HEK293T (cell line): ENCODE data around the gene MYO18B.

Experiments
- CTCF ChIA-PET: fragments of 350-600 bp; formaldehyde crosslinking; extraction: SDS; loops from one replicate; lab custom pipeline; 2021; ENCODE audit warnings: antibody characterized with exemption, inconsistent platforms; lab: Yijun Ruan, JAX
- POLR2A ChIA-PET: fragments of 350-600 bp; formaldehyde crosslinking; extraction: SDS; loops from one replicate; lab custom pipeline; 2020; ENCODE audit warnings: antibody characterized with exemption, inconsistent platforms; lab: Yijun Ruan, JAX
- DNase-seq: peaks from one replicate; pipeline ENCODE4 v3.0.0; 2012; ENCODE audit warnings: mixed read lengths; ENCODE audit errors: extremely low spot score
- ARNT ChIP-seq: fragments of 450-650 bp; IDR thresholded peaks from 2 replicates; pipeline ENCODE4 v1.6.1; 2017; ENCODE audit warnings: mild to moderate bottlenecking
- BHLHE40 ChIP-seq: fragments of 450-650 bp; IDR thresholded peaks from 2 replicates; pipeline ENCODE4 v1.6.1; 2016; ENCODE audit warnings: mild to moderate bottlenecking, moderate library complexity, borderline replicate concordance
- CTBP1 ChIP-seq: fragments of 450-650 bp; IDR thresholded peaks from 2 replicates; pipeline ENCODE4 v1.6.1; 2016; ENCODE audit warnings: borderline replicate concordance
- ELF4 ChIP-seq: fragments of 450-650 bp; IDR thresholded peaks from 2 replicates; pipeline ENCODE4 v1.6.1; 2017; ENCODE audit warnings: antibody characterized with exemption
- FOXA1 ChIP-seq: fragments of 450-650 bp; IDR thresholded peaks from 2 replicates; pipeline ENCODE4 v1.6.1; 2016; ENCODE audit warnings: mild to moderate bottlenecking
- FOXK2 ChIP-seq: fragments of 450-650 bp; IDR thresholded peaks from 2 replicates; pipeline ENCODE4 v1.6.1; 2016; ENCODE audit warnings: mild to moderate bottlenecking
- FOXM1 ChIP-seq: fragments of 450-650 bp; IDR thresholded peaks from 2 replicates; pipeline ENCODE4 v1.6.1; 2017; ENCODE audit warnings: mild to moderate bottlenecking, borderline replicate concordance
- HDGF ChIP-seq: fragments of 450-650 bp; IDR thresholded peaks from 2 replicates; pipeline ENCODE4 v1.6.1; 2017; ENCODE audit warnings: antibody characterized with exemption, borderline replicate concordance
- L3MBTL2 ChIP-seq: fragments of 450-650 bp; conservative IDR thresholded peaks from 2 replicates; pipeline ENCODE4 v1.6.1; 2016; ENCODE audit warnings: mild to moderate bottlenecking
- LEF1 ChIP-seq: fragments of 450-650 bp; IDR thresholded peaks from 2 replicates; pipeline ENCODE4 v1.6.1; 2017; ENCODE audit warnings: mild to moderate bottlenecking, borderline replicate concordance
- NFRKB ChIP-seq: fragments of 450-650 bp; IDR thresholded peaks from 2 replicates; pipeline ENCODE4 v1.6.1; 2016; ENCODE audit warnings: mild to moderate bottlenecking, moderate library complexity
- PKNOX1 ChIP-seq: fragments of 450-650 bp; IDR thresholded peaks from 2 replicates; pipeline ENCODE4 v1.6.1; 2016
- SP1 ChIP-seq: fragments of 450-650 bp; IDR thresholded peaks from 2 replicates; pipeline ENCODE4 v1.6.1; 2017
- SUZ12 ChIP-seq: fragments of 450-650 bp; IDR thresholded peaks from 2 replicates; pipeline ENCODE4 v1.6.1; 2016; ENCODE audit warnings: mild to moderate bottlenecking
- TARDBP ChIP-seq: fragments of 450-650 bp; IDR thresholded peaks from 2 replicates; pipeline ENCODE4 v1.6.1; 2016
- ZNF384 ChIP-seq: fragments of 450-650 bp; IDR thresholded peaks from 2 replicates; pipeline ENCODE4 v1.6.1; 2016

MYO18B gene

GRCh38 chr22:25741692-25742626, at the start of gene MYO18B:
Gene MYO18B (plus strand): TSS chr22:25742188. CDS start chr22:25761093, 18,905 bp downstream.
- no peak for DNase-seq
- POLR2A ChIA-PET: no interaction called here
- TF ChIP-seq CTBP1 (no peak), SUZ12 (no peak), ELF4 (no peak), L3MBTL2 (no peak), NFRKB (no peak), LEF1 (no peak), PKNOX1 (no peak), FOXA1 (no peak), TARDBP (no peak), HDGF (no peak)
- CTCF ChIA-PET: no interaction called here

GRCh38 chr22:25692397-25693267, 49.4 kb upstream of the MYO18B start:
- CTCF ChIA-PET: no interaction called here
- TF ChIP-seq PKNOX1: no peak
- no peak for DNase-seq
- POLR2A ChIA-PET: no interaction called here

GRCh38 chr22:25693268-25693565, 48.8 kb upstream of the MYO18B start:
- DNase-seq: no peak
- TF ChIP-seq FOXM1 (no peak), CTBP1 (no peak), TARDBP (no peak), ZNF384 (no peak), FOXA1 (no peak), SUZ12 (no peak), PKNOX1 (no peak), ARNT (no peak), NFRKB (no peak), L3MBTL2 (no peak)
- POLR2A ChIA-PET: no interaction called here
- CTCF ChIA-PET: no interaction called here

- no peak for DNase-seq
- no peak for TF ChIP-seq ELF4
- no peak for TF ChIP-seq ARNT
- no peak for TF ChIP-seq FOXM1
- TF ChIP-seq TARDBP: no peak
- TF ChIP-seq CTBP1: no peak
- TF ChIP-seq PKNOX1: no peak
- TF ChIP-seq BHLHE40: no peak
- no peak for TF ChIP-seq FOXK2
- TF ChIP-seq ZNF384: no peak
- TF ChIP-seq HDGF: no peak
- no peak for TF ChIP-seq SP1
- TF ChIP-seq FOXA1: no peak
- TF ChIP-seq L3MBTL2: no peak
- TF ChIP-seq NFRKB: no peak
- no peak for TF ChIP-seq LEF1
- TF ChIP-seq SUZ12: no peak
- POLR2A ChIA-PET: no interaction called here
- CTCF ChIA-PET: no interaction called here
These were observed 47.6 kb upstream of the MYO18B start for GRCh38 chr22:25694196-25694907.

GRCh38 chr22:25695146-25695545, 46.8 kb upstream of the MYO18B start:
- TF ChIP-seq ZNF384 (no peak), CTBP1 (no peak)
- CTCF ChIA-PET: interaction anchor here (0.8 kb wide), 1 partner anchor 196 kb away, joined by 3 read pairs; no protein-coding TSS in a partner anchor
- DNase-seq: no peak
- POLR2A ChIA-PET: no interaction called here
